ENCODE measurements around the gene MC5R.

The MC5R gene

DNA sequence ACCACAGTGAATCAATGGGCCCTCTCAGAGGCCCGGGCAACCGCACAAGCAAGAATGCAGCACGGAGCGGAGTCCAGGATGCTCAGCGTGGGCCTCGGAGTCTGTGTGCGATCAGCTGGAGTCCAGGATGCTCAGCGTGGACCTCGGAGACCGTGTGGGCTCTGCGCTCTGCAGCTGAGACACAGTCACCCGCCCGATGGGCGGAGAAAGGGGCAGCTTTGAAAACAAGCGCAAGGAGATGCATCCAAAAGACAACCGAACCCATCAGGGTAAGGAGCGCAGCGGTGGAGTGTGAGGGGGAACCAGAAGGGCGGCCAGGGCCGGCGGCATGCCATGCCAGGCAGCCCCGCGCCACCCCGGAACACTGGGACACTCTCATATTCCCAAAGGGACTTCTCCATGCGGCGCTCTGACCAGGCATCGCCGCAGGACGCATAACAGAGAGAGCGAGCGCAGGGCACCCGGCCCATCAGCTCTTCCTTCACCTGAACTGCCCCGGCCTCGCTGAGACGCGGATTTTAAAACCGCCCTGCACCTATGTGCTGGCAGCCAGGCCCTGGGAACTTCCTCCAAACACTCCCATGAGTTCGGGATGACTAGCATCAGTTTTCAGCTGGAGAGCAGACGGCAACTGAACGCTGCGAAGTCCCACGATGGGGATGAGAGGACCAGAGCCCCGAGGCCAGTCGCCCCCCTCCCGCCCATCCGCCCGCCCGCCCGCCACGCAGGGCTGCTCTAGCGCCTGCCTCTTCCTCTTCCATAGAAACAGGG, 44.7 kb downstream of the MC5R start:
- TF ChIP-seq TAF1 (IDR thresholded peaks at IDR 0.05; ENCODE audit: borderline replicate concordance, low read depth, low read length), result no peak
- no peak for TF ChIP-seq POLR2AphosphoS5 (IDR thresholded peaks at IDR 0.05; ENCODE audit: low read depth, low read length)
- no peak for TF ChIP-seq POLR2A (IDR thresholded peaks at IDR 0.05; ENCODE audit: low read depth, low read length)
- no peak for DNase-seq (ENCODE audit: insufficient read length)
- no peak for FAIRE-seq

DNA sequence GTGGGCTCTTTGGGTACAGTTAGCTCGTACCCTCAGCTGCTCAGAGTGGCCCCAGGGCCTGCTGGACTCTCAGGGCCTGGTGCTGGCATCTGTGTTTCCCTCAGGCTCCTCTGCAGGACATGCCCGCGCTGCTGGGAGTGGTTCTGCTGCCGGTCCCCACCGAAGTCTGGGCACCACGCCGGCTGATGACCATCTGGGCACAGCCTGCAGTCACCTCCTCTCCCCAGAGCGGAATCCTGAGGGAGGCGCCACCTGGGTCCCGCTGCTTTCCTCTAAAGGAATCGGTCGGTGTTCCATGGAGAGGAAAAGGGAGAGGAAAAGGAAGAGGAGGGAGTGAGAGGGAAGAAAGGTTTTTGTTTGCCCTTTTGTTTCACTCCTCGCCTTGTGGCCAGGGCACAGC, 47.8 kb downstream of the MC5R start:
- no peak for TF ChIP-seq TAF1 (IDR thresholded peaks at IDR 0.05; ENCODE audit: borderline replicate concordance, low read depth, low read length)
- no peak for TF ChIP-seq POLR2A (IDR thresholded peaks at IDR 0.05; ENCODE audit: low read depth, low read length)
- no peak for TF ChIP-seq POLR2AphosphoS5 (IDR thresholded peaks at IDR 0.05; ENCODE audit: low read depth, low read length)
- FAIRE-seq, result no peak
- DNase-seq (ENCODE audit: insufficient read length), result no peak

DNA sequence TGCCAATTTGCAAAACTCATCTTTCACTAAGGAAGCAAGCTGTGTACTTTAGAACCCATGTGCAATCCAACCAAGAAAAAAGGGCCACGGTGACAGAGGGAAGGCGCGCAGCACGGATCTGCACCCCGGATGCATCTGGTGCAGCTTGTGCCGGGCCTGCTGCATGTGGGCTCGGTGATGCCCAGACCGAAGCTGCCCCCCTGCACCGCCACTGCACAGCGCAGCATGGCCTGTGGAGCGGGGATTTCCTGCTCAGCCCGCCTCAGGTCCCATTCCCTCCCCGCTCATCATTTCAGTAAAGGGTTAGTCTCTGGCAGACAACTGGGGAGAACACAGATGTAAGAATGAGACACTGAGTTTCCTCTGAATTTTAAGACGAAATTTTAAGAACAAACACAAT, 48.4 kb downstream of the MC5R start:
- DNase-seq (ENCODE audit: insufficient read length) (no peak), FAIRE-seq (no peak)
- no peak for TF ChIP-seq TAF1 (IDR thresholded peaks at IDR 0.05; ENCODE audit: borderline replicate concordance, low read depth, low read length)
- no peak for TF ChIP-seq POLR2A (IDR thresholded peaks at IDR 0.05; ENCODE audit: low read depth, low read length)

DNA sequence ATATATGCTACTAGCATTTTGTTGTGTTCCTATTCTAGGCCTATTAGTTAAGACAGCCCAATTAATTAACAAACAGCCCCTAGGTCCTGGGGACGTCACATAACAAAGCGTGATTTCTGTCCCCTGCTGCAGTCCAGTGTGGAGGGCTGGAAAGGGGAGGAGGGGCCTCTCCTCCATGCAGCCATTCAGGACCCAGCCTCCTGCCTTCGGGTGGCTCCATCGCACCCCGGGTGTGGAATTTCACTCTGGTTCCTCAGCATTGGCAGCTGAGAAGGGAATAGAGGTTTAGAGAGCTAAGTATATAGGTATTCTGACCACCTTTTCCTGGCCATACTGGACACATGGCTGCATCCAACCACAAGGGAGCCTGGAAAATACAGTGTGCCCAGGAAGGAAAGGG, 49.0 kb downstream of the MC5R start:
- TF ChIP-seq POLR2AphosphoS5 (IDR thresholded peaks at IDR 0.05; ENCODE audit: low read depth, low read length) (no peak), POLR2A (IDR thresholded peaks at IDR 0.05; ENCODE audit: low read depth, low read length) (no peak), TAF1 (IDR thresholded peaks at IDR 0.05; ENCODE audit: borderline replicate concordance, low read depth, low read length) (no peak)
- FAIRE-seq (no peak), DNase-seq (ENCODE audit: insufficient read length) (no peak)

DNA sequence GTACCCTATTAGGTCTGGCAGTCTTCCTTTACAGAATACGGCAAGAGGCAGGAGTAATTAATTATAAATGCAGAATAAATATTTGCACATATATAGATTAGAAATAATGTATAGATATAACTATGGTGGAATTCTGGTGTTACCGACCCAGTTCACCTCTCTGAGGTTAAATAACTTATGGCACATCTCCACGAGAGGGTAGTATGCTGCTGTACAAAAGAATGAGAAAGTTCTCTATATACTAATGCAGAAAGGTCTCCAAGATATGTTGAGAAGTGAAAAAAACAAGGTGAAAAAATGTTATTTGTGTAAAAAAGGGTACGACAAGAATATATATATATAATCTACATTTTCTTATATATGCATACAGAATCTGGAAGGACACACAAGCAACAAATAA, 50.6 kb downstream of the MC5R start:
- FAIRE-seq (no peak), DNase-seq (ENCODE audit: insufficient read length) (no peak)
- no peak for TF ChIP-seq TAF1 (IDR thresholded peaks at IDR 0.05; ENCODE audit: borderline replicate concordance, low read depth, low read length)
- TF ChIP-seq POLR2A (IDR thresholded peaks at IDR 0.05; ENCODE audit: low read depth, low read length), result no peak
- no peak for TF ChIP-seq POLR2AphosphoS5 (IDR thresholded peaks at IDR 0.05; ENCODE audit: low read depth, low read length)

Measured in GM12892 (cell line).